GM19239 (cell line): Measurements from ENCODE around the gene ARHGAP20.
"Not testable (repeated sequence)": the region's sequence is repeated elsewhere in the genome, so short reads cannot be mapped to it uniquely, and the experiment has no call there.

Experiments
- DNase-seq: peaks from one replicate; pipeline ENCODE4 v3.0.0; 2011; ENCODE audit warnings: low spot score; ENCODE audit not compliant: insufficient read length
- FAIRE-seq: peaks from 2 replicates; lab custom pipeline; 2011; peaks lifted over from hg19 to GRCh38; lab: Jason Lieb, UNC

Gene ARHGAP20

DNA sequence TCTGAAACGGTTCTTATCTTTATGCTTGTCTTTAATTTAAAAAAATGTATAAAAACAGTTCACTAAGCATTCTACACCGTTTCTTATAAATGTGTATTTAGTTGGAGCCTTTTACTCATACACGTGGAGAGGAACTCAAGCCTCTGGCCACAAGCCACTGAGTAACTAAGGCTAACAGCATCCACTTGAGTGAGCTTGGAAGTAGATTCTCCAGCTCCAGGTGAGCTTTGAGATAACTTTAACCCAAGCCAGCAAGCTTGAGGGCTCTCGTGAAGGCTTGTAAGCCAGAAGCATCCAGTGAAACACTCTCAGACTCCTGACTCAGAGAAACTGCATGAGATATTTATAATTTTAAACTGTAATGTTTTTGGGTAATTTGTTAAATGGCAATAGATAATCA lies 82.6 kb downstream of the ARHGAP20 start:
- no peak for FAIRE-seq
- no peak for DNase-seq

- FAIRE-seq (no peak), DNase-seq (no peak)
These were observed 90.4 kb downstream of the ARHGAP20 start for GRCh38 chr11:110621826-110622225.

GRCh38 chr11:110619366-110619765 lies 92.9 kb downstream of the ARHGAP20 start:
- DNase-seq, FAIRE-seq: not testable (repeated sequence)

- DNase-seq: no peak
- FAIRE-seq: no peak
These were observed 98.2 kb downstream of the ARHGAP20 start for GRCh38 chr11:110614031-110614430.

DNA sequence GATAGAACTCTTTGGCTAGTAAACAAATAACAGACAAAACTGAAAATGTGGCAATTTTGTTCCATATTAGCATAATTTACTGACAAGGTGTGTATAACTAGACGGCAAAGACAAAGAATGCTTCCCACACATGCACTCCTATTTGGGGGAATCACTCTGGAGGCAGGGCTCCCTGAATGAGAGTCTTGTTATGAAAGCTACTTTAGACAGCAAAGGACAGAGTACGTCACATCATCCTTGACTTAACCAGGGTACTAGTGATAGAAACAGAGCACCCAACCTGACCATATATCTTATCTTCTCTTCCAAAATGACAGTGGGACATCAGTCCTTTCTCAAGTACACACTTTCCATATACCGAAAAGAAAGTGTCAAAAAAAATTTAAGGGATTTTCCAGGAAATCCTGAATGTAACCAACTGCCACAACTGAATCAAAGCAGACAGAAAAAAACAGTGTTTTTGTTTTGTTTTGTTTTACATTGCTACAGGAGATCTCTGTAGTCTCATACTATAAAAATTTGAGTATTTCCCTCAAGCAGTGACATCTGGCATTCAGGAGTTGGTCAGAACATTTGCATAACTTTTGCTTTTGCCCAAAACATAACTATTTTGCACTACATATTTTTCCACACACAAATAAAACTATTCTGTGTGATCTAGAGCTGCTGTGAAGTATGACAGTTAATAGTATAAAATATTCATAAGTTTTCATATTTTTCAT lies 98.9 kb downstream of the ARHGAP20 start:
- FAIRE-seq (no peak), DNase-seq (no peak)

- no peak for DNase-seq
- FAIRE-seq: no peak
These were observed 105.8 kb downstream of the ARHGAP20 start for GRCh38 chr11:110606415-110606814.

GRCh38 chr11:110601936-110602335 lies 110.3 kb downstream of the ARHGAP20 start:
- FAIRE-seq: no peak
- DNase-seq: no peak

DNA sequence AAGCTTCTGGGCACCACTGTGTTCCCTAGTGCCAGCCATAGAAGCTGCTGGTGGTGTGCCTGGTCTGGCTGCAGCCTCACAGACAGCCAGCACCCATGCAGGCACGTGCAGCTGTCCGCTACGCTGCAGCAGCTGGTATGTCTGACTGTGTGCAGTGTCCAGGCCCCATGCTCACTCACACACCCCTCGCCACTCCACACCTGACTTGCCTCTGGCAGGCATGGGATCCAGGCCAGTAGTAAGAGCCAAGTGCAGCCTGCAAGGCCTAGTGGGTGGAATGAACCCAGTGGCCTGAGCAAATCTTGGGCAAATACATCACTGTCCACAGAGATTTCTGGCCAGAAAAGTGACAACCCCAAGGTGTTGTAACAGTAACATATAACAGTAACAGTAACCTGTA lies 111.9 kb downstream of the ARHGAP20 start:
- FAIRE-seq: no peak
- DNase-seq: no peak

GRCh38 chr11:110599207-110599606 lies 113.0 kb downstream of the ARHGAP20 start:
- DNase-seq (no peak), FAIRE-seq (no peak)

DNA sequence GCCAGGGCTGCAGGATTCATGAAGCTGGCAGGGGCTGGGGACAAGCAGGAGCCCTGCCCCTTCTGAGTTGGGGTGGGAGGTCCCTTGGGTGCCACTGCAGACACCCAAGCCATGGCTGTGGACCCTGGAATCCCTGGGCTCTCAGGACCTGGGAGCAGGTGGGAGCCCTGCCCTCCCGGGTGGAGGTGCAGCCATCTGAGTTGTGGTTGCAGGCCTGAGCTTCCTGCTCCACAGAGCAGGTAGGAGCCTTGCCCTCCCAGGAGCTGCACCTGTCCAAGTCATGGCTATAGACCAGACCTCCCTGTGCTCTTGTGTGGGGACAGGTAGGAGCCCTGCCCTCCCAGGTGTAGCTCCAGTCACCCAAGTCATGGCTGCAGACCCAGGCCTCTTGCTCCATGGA lies 113.5 kb downstream of the ARHGAP20 start:
- no peak for FAIRE-seq
- DNase-seq: no peak

GRCh38 chr11:110587972-110588371 lies 124.3 kb downstream of the ARHGAP20 start:
- no peak for FAIRE-seq
- no peak for DNase-seq

GRCh38 chr11:110587129-110587528 lies 125.1 kb downstream of the ARHGAP20 start:
- FAIRE-seq (no peak), DNase-seq (no peak)

- no peak for DNase-seq
- no peak for FAIRE-seq
These were observed 128.1 kb downstream of the ARHGAP20 start for GRCh38 chr11:110584150-110584549.

DNA sequence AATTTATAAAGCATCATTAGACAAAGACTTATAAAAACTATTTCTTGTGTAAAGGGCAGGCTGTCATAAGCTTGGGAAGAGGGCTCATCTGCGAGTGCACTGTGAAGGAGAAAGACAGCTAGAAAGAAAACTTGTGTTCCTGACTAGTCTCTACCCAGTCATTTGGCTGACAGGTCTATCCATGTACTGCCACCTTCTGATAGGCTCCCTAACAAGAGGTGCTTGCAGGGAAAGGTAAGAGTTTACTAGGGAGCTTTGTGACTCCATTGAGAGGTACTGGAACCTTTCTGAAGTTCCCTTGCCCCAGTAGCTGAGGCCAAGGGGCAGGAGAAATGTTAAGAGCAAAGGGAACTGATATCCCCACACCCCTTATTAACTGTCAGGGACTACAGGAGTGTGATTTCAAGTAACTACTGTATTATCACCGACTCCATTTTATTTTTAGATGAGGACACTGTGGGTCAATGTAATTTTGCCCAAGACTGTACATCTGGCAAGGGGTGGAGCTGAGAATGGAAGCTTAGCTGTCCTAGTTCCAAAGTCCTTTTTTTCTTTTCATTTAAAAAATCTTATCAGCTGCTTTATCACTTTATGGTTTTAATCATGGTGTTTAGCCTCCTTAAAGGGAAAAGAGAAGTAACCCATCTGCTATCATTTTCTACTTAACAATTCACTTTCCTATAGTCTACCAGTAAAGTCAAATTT lies 129.4 kb downstream of the ARHGAP20 start:
- FAIRE-seq: no peak

DNA sequence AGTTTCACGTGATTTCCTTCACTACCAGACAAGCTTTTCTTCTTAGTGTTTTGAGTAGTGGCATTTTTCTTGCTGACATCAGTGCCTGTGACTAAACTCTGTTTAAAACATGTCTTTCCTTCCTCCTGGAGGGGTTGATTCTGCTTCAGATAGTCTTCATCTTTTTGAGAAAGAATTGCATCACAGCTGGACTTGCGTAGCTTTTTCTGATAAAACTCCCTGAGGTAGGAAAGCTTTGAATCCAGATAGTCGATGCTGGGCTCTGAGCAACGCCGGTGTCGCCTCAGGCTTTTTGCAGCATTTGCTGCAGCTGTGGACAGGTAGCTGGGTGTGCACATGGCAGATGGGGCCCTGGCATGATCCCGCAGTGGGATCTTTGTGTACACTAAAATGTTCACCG lies 131.7 kb downstream of the ARHGAP20 start:
- DNase-seq (no peak), FAIRE-seq (no peak)

More for the DNA sequence above, 129.4 kb downstream of the ARHGAP20 start:
- no peak for DNase-seq

GRCh38 chr11:110573411-110573810 lies 138.8 kb downstream of the ARHGAP20 start:
- no peak for DNase-seq
- no peak for FAIRE-seq

- DNase-seq (no peak), FAIRE-seq (no peak)
These were observed 141.0 kb downstream of the ARHGAP20 start for GRCh38 chr11:110571081-110571720.

DNA sequence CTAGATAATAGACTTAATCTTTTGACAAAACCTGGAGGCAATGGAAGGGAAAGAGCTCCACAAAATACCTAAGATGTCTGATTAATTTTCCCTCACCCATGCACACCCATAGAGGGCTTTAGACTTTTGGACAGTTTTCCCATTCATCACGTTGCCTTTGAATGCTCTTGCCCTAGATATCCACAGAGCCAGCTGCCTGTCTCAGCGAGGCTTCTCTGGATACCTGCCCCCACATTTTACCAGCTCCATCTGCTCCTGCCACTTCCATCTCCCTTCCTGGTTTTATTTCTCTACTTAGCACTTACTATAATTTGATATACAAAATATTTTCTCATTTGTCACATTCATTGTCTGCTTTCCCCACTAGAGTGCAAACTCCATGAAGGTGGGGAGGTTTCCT lies 145.7 kb downstream of the ARHGAP20 start:
- FAIRE-seq (no peak), DNase-seq (no peak)

GRCh38 chr11:110565357-110566336 lies 146.6 kb downstream of the ARHGAP20 start:
- DNase-seq (no peak), FAIRE-seq (no peak)

- FAIRE-seq: no peak
- no peak for DNase-seq
These were observed 147.4 kb downstream of the ARHGAP20 start for GRCh38 chr11:110564676-110565356.
